NT2/D1 (cell line): Measurements from ENCODE around the gene LAPTM5.
"Not testable (repeated sequence)": the region's sequence is repeated elsewhere in the genome, so short reads cannot be mapped to it uniquely, and the experiment has no call there.

Source experiments
- DNase-seq: peaks from one replicate; pipeline ENCODE4 v3.0.0-alpha.2; 2011; ENCODE audit warnings: low read depth, low spot score
- H3K27me3 ChIP-seq: 2 replicates; pipeline ENCODE4 v1.6.0; 2011; ENCODE audit warnings: mild to moderate bottlenecking; ENCODE audit not compliant: insufficient read length, insufficient read depth
- H3K36me3 ChIP-seq: 2 replicates; pipeline ENCODE4 v1.6.1; 2011; ENCODE audit warnings: mild to moderate bottlenecking, low read length, mixed read lengths; ENCODE audit not compliant: insufficient read depth, insufficient read length
- H3K4me1 ChIP-seq: 2 replicates; pipeline ENCODE4 v1.5.1; 2011; ENCODE audit not compliant: insufficient read depth, insufficient read length
- H3K4me3 ChIP-seq: 2 replicates; pipeline ENCODE4 v1.5.1; 2011; ENCODE audit warnings: low read depth; ENCODE audit not compliant: insufficient read length
- H3K9ac ChIP-seq: 2 replicates; pipeline ENCODE4 v1.6.0; 2011; ENCODE audit warnings: low read depth; ENCODE audit not compliant: insufficient read length
- H3K9me3 ChIP-seq: 2 replicates; pipeline ENCODE4 v1.5.1; 2011; ENCODE audit warnings: mild to moderate bottlenecking, low read length; ENCODE audit not compliant: insufficient read depth
- SUZ12 ChIP-seq: IDR thresholded peaks from 2 replicates; pipeline ENCODE4 v1.6.1; 2011; ENCODE audit not compliant: insufficient read length, insufficient read depth; ENCODE audit errors: extremely low read depth
- YY1 ChIP-seq: IDR thresholded peaks from 2 replicates; pipeline ENCODE4 v1.6.1; 2011; ENCODE audit not compliant: insufficient read length, insufficient read depth
- ZNF274 ChIP-seq: IDR thresholded peaks from 2 replicates; pipeline ENCODE4 v1.6.1; 2011; ENCODE audit warnings: mild to moderate bottlenecking, low read depth, low read length

The LAPTM5 gene

DNA sequence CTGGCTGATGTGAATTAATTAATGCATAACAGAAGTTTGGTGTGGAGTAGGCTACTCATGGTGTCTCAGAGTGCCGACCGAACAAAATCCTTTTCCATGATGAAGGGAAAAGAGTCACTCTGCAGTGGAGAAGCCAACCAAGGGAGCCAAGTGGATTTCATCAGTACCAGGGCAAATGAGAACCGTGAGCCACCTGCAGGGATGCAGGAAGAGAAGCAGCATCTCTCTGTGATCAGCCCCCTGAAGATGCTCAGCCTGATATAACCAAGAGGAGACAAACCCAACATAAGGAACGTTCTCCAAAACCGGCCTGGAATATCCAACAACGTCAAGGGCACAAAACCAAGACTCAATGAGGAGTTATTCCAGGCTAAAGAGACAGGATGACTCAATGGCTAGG lies 13.4 kb upstream of the LAPTM5 start:
- H3K9ac ChIP-seq, result no peak overlapping the region
- no peak for TF ChIP-seq ZNF274
- TF ChIP-seq YY1, result no peak
- TF ChIP-seq SUZ12, result no peak
- no peaks in the 10 kb centered on the region for H3K27me3 ChIP-seq
- H3K4me3 ChIP-seq, result no peak overlapping the region
- no peak for DNase-seq
- no peaks in the 10 kb centered on the region for H3K9me3 ChIP-seq
- no peaks in the 10 kb centered on the region for H3K36me3 ChIP-seq
- H3K4me1 ChIP-seq, result peaks cover 9% of the 10 kb centered on the region

DNA sequence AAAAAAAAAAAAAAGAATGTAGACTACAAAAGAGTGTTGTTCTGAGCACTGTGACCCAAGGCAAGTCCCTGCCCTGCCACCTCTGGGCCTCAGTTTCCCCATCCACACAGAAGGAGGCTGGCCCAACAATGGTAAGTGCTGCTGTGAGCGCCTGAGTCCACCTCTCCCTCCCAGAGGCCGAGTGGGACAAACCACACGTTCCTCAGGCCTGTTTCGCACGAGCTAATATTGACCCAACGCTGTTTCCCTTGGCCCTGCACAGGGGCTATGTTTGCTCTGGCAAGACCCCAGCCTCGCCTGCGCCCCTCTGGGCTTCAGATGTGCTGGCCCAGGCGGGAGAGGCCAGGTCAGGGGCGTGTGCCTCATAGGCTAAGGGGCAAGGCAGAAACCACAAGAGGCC lies 12.6 kb upstream of the LAPTM5 start:
- DNase-seq, result no peak
- H3K9me3 ChIP-seq, result no peaks in the 10 kb centered on the region
- H3K36me3 ChIP-seq, result no peaks in the 10 kb centered on the region
- no peak overlapping the region for H3K4me3 ChIP-seq
- TF ChIP-seq YY1, result no peak
- no peak for TF ChIP-seq ZNF274
- no peak for TF ChIP-seq SUZ12
- no peaks in the 10 kb centered on the region for H3K27me3 ChIP-seq
- no peak overlapping the region for H3K9ac ChIP-seq
- peaks cover 12% of the 10 kb centered on the region for H3K4me1 ChIP-seq

DNA sequence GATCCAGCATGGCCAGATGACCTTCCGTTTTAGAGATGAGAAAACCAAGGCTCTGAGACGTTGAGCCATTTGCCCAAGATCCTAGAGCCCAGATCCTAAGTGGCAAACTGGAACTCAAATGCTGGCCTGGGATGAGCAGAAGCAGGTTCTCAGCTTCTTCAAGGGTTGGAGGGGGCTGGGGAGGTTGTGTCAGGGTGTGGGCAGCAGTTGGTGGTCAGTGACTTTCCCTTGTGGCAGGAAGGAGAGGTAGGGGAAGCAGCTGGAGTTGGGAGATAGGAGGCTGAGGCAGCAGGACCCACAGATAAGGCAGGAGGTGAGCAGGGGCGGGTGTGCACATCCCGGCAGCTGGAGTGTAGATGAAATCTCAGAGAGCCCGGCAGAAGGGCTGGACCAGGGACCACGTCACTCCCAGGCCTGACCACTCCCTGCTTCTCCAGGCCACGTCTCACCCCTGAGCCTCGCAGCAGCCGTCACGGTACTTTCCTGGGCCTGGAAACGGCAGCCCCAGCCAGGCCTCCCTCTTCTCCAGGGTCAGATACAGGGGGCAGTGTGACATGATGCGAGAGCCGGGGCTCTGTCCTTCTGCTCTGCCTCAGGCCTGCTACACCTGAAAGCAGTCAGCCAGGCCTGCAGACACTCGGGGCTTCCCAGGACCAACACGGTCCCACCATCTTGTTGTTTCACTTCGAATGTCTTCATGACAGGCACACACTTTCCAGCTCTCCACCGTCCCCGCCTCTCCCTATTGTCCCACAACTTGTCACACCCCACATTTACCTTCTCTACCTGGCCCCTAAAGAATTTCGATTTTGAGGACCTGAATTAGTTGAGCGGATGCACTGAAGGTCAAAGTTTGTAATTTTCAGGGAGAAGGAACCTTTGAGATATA lies 11.5 kb upstream of the LAPTM5 start:
- no peaks in the 10 kb centered on the region for H3K9me3 ChIP-seq
- H3K36me3 ChIP-seq, result no peaks in the 10 kb centered on the region
- H3K4me3 ChIP-seq, result no peak overlapping the region
- no peak overlapping the region for H3K9ac ChIP-seq
- H3K27me3 ChIP-seq, result no peaks in the 10 kb centered on the region
- no peak for TF ChIP-seq ZNF274
- no peak for TF ChIP-seq SUZ12
- no peak for TF ChIP-seq YY1
- DNase-seq, result no peak
- peaks cover 18% of the 10 kb centered on the region for H3K4me1 ChIP-seq

DNA sequence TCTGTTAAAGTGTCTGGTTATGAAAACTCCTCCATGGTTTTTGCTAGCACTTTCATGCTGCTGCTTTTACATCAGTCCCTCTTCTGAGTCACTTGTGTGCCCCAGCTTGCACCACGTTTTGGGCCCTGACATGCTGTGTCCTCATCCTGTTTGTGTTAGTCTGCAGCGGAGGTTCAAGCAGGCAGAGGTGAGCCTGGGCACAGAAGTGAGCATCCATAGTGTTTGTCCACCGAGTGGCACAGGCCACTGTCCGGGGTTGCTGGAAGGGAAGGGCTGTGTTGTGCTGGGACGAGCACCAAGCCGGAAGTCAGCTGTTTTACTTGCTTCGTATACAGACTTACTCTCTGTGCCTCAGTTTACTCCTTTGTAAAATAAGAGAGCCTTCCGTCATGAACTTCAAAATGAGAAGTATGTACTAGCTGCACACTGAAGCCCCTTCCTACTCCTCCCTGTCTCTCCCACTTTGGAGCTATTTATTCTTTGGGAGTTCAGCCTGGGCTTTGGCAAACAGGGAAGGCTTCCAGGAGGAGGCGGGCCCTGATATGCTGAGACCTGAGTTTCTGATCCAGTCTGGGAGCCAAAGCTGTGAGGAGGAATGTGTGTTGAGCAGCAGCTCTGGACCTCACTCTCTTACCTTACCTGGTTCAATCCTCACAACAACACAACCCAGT lies 10.7 kb upstream of the LAPTM5 start:
- H3K36me3 ChIP-seq, result no peaks in the 10 kb centered on the region
- peaks cover 25% of the 10 kb centered on the region for H3K4me1 ChIP-seq
- no peak overlapping the region for H3K4me3 ChIP-seq
- DNase-seq, result no peak
- no peaks in the 10 kb centered on the region for H3K27me3 ChIP-seq
- H3K9me3 ChIP-seq, result no peaks in the 10 kb centered on the region
- TF ChIP-seq SUZ12, result no peak
- no peak for TF ChIP-seq YY1
- no peak for TF ChIP-seq ZNF274
- H3K9ac ChIP-seq, result no peak overlapping the region

DNA sequence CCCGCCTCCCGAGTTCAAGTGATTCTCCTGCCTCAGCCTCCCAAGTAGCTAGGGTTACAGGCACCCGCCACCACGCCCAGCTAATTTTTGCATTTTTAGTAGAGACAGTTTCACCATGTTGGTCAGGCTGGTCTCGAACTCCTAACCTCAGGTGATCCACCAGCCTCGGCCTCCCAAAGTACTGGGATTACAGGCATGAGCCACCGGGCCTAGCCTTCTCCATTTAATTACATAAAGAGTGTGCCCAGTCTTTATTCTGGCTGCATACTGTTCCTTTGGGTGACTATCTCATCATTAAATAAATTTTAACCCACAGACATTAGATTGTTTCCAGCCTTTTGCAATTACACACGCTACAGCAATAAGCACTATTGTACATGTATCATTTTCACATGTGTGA lies 9.4 kb upstream of the LAPTM5 start:
- DNase-seq, H3K36me3 ChIP-seq, H3K27me3 ChIP-seq, H3K9ac ChIP-seq, H3K4me3 ChIP-seq, H3K9me3 ChIP-seq: not testable (repeated sequence)
- H3K4me1 ChIP-seq, result peaks cover 35% of the 10 kb centered on the region

DNA sequence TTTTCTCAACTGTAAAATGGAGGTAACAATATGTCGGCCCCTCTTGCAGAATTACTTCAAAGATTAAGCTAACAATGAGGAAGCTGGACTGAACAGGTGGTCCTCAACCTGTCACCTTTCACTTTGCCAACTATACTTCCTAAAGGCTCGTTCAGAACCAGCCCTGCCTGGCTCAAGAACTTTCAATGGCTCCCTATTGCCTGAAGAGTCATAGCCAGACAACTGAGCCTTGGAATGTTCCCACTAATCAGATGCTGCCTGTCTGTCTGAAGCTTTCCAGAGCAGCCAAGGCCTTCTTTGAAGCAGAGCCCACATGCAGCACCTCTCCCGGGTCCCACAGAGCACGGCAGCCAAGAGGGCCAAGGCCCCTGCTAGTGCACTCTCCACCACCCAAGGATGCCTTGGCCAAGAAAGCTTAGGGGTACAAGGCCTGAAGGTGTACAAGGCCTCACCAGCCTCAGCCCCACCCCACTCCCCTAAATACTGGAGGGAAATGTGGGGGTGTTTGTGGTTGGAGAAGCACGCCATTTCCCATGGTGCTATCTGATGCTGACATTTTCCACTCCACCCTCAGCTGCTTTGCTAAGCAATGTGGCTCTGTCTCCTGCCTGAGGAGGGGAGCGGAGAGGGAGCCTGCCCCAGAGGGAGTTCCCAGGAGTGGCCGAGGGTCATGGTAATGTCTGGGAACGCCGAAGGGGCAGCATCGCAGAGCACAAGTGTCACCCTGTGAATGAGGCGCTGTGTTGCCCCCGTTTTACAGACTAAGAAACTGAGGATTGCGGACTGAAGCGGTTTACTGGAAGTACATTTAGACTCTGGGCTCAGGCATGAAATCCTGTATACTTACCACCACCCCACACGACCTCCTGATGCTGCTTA lies 8.2 kb upstream of the LAPTM5 start:
- Histone ChIP-seq H3K27me3 (peaks cover 2% of the 10 kb centered on the region), H3K4me1 (peaks cover 43% of the 10 kb centered on the region), H3K9ac (no peak overlapping the region), H3K4me3 (no peak overlapping the region), H3K9me3 (no peaks in the 10 kb centered on the region), H3K36me3 (no peaks in the 10 kb centered on the region)
- no peak for TF ChIP-seq ZNF274
- DNase-seq, result no peak

DNA sequence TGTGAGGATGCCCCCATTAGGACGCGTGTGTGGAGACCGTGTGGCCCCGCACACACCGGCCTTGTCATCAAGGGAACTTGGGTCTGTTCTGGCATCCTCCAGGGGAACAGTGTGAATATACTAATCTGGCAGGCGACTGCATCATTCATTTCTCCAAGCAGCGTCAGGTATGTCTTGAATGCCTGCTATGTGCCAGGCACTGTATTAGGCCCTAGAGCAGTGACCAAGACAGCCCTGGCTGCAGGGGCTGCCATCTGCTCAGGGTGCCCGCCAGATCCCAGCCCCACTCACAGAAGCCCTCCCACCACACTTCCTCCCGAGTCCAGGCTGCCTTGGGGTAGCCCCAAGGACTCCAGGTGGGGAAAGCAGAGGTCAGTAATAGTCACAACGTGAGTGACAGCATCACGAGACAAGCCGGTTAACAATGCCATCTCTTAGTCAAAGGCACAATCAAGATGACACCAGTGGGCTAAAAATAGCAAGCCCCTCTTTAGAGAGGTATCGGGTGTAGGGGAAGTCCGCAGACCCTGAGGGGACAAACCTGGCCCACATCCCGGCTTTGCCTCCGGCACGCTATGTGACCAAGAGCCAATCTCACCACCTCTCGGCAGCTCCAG lies 7.5 kb upstream of the LAPTM5 start:
- H3K9ac ChIP-seq, result no peak overlapping the region
- no peak overlapping the region for H3K4me3 ChIP-seq
- no peaks in the 10 kb centered on the region for H3K9me3 ChIP-seq
- H3K27me3 ChIP-seq, result peaks cover 3% of the 10 kb centered on the region
- no peak for DNase-seq
- H3K36me3 ChIP-seq, result no peaks in the 10 kb centered on the region
- H3K4me1 ChIP-seq, result peaks cover 49% of the 10 kb centered on the region
- TF ChIP-seq ZNF274 (no peak), YY1 (no peak), SUZ12 (no peak)
